CD14-positive monocyte (primary cell): ENCODE data around the gene LBHD2. TPM values are rescaled to one million over a fixed set of nuclear protein-coding genes. Genes with fewer than 3 reads are reported as not detected.

Experiments used
- DNase-seq, 3 donors: peaks; one replicate each; pipeline ENCODE4 v3.0.0-alpha.2; 2011 to 2022
- H2AFZ ChIP-seq: 2 replicates; pipeline ENCODE4 v1.6.0; 2012; ENCODE audit warnings: mild to moderate bottlenecking, low read depth, low read length, inconsistent platforms; ENCODE audit not compliant: insufficient read depth, poor library complexity, severe bottlenecking
- H3K27ac ChIP-seq, 2 donors: 1 replicate in 1 of 2; 2 replicates in 1 of 2; pipeline ENCODE4 v1.5.1; 2012 to 2013; ENCODE audit warnings: low read length in 2 of 2, control low read depth in 1 of 2, inconsistent platforms in 1 of 2, low read depth in 1 of 2, mild to moderate bottlenecking in 1 of 2
- H3K27me3 ChIP-seq, 2 donors: one replicate each; pipeline versions ENCODE4 v1.6.0 to v1.6.1; 2011 to 2013; ENCODE audit warnings: low read length in 2 of 2; ENCODE audit not compliant: control insufficient read depth in 2 of 2, insufficient read depth in 2 of 2
- H3K36me3 ChIP-seq, 2 donors: replicated peaks in 1 of 2; 1 replicate in 1 of 2; 2 replicates in 1 of 2; pipeline versions ENCODE4 v1.5.1 to v1.6.1; 2012 to 2013; ENCODE audit warnings: low read length in 2 of 2, control low read depth in 1 of 2, inconsistent platforms in 1 of 2, mild to moderate bottlenecking in 1 of 2; ENCODE audit not compliant: insufficient read depth in 2 of 2, control insufficient read depth in 1 of 2
- H3K4me1 ChIP-seq, 2 donors: 1 replicate in 1 of 2; 2 replicates in 1 of 2; pipeline versions ENCODE4 v1.5.1 to v1.6.1; 2012 to 2013; ENCODE audit warnings: low read length in 2 of 2, control low read depth in 1 of 2, inconsistent platforms in 1 of 2, mild to moderate bottlenecking in 1 of 2, moderate library complexity in 1 of 2; ENCODE audit not compliant: insufficient read depth in 2 of 2, control insufficient read depth in 1 of 2
- H3K4me2 ChIP-seq: replicated peaks from 2 replicates; pipeline ENCODE3; 2012; ENCODE audit warnings: low read length, moderate library complexity, mild to moderate bottlenecking; ENCODE audit not compliant: poor library complexity, severe bottlenecking; ENCODE audit errors: extremely low read depth
- H3K4me3 ChIP-seq, 3 experiments: fragments of 200-600 bp in 1 of 3; sonication (generic) in 1 of 3; replicated peaks in 1 of 3; 1 replicate in 2 of 3; 2 replicates in 1 of 3; pipeline ENCODE4 v1.5.1; 2011 to 2013; ENCODE audit warnings: low read length in 3 of 3, mild to moderate bottlenecking in 3 of 3, control low read depth in 2 of 3, low read depth in 2 of 3, inconsistent platforms in 1 of 3, moderate library complexity in 1 of 3
- H3K79me2 ChIP-seq: 2 replicates; pipeline ENCODE4 v1.6.0; 2012; ENCODE audit warnings: mild to moderate bottlenecking, control low read depth, inconsistent platforms, low read length, moderate library complexity; ENCODE audit not compliant: insufficient read depth
- H3K9ac ChIP-seq: 2 replicates; pipeline ENCODE4 v1.6.0; 2017; ENCODE audit warnings: low read length, mild to moderate bottlenecking; ENCODE audit not compliant: insufficient read depth, poor library complexity, severe bottlenecking
- H3K9me3 ChIP-seq, 2 donors: replicated peaks in 1 of 2; 1 replicate in 1 of 2; 2 replicates in 1 of 2; pipeline versions ENCODE4 v1.5.1 to v1.6.1; 2012 to 2013; ENCODE audit warnings: low read length in 2 of 2, control low read depth in 1 of 2; ENCODE audit not compliant: control insufficient read depth in 1 of 2, insufficient read depth in 1 of 2
- H4K20me1 ChIP-seq: 2 replicates; pipeline ENCODE4 v1.6.0; 2012; ENCODE audit warnings: mild to moderate bottlenecking, low read length, control low read depth, moderate library complexity; ENCODE audit not compliant: insufficient read depth
- H3K27ac Mint-ChIP-seq, 7 donors: one replicate each; pipeline ENCODE4 v1.8.0; 2020; ENCODE audit warnings: mild to moderate bottlenecking in 7 of 7, mixed read lengths in 7 of 7, moderate library complexity in 6 of 7, inconsistent platforms in 2 of 7
- H3K27me3 Mint-ChIP-seq, 3 donors: one replicate each; pipeline ENCODE4 v1.8.0; 2021 to 2022; ENCODE audit warnings: low read depth in 3 of 3, mild to moderate bottlenecking in 3 of 3, mixed read lengths in 3 of 3, moderate library complexity in 3 of 3, inconsistent platforms in 1 of 3
- H3K36me3 Mint-ChIP-seq, 2 donors: one replicate each; pipeline ENCODE4 v1.8.0; 2020; ENCODE audit warnings: mixed read lengths in 2 of 2, inconsistent platforms in 1 of 2, mild to moderate bottlenecking in 1 of 2
- H3K4me1 Mint-ChIP-seq: one replicate; pipeline ENCODE4 v1.8.0; 2020; ENCODE audit warnings: mild to moderate bottlenecking, mixed read lengths
- H3K4me3 Mint-ChIP-seq, 2 donors: one replicate each; pipeline ENCODE4 v1.8.0; 2020; ENCODE audit warnings: mild to moderate bottlenecking in 2 of 2, mixed read lengths in 2 of 2, moderate library complexity in 1 of 2
- H3K9me3 Mint-ChIP-seq, 7 donors: one replicate each; pipeline ENCODE4 v1.8.0; 2020 to 2022; ENCODE audit warnings: mixed read lengths in 7 of 7, mild to moderate bottlenecking in 6 of 7, moderate library complexity in 6 of 7, inconsistent platforms in 2 of 7
- CTCF ChIP-seq: fragments of 200-600 bp; IDR thresholded peaks from one replicate; pipeline ENCODE4 v1.8.0; 2022; ENCODE audit warnings: antibody characterized with exemption, mild to moderate bottlenecking
- WGBS: methylation state at CpG from one replicate; pipeline ENCODE4 v1.1.5; 2013; ENCODE audit warnings: missing lambda C conversion rate; ENCODE audit not compliant: insufficient coverage; 5-methylcytosine and 5-hydroxymethylcytosine counted together
- intact Hi-C, 2 donors: fragments of 100-400 bp; cut with micrococcal nuclease; formaldehyde crosslinking; loops; one replicate each; pipeline versions ENCODE4 v1.15.0 to v1.15.1; 2023
- polyA plus RNA-seq, 3 donors: library from polyadenylated mRNA; depleted of rRNA in 1 of 3; unstranded in 2 of 3; stranded (reverse) in 1 of 3; fragments of 300-500 nt in 2 of 3; fragments of >200 nt in 1 of 3; fragmentation: Illumina TruSeq in 2 of 3; gene quantifications; 1 replicate in 2 of 3; 2 replicates in 1 of 3; pipeline ENCODE4 v1.2.3, GENCODE V29; 2012 to 2021

Gene LBHD2
- polyA plus RNA-seq, 3 donors: not detected

- Mint-ChIP-seq H3K4me3 (peak overlapping the region; percentile 95 to 98), H3K27me3 (no peaks in the 10 kb centered on the region), H3K4me1 (peaks cover 64% of the 10 kb centered on the region), H3K36me3 (peaks cover 31 to 43% of the 10 kb centered on the region in 2 donors), H3K9me3 (peaks cover 0 to 2% (median 0%) of the 10 kb centered on the region in 7 donors), H3K27ac (peak overlapping the region; percentile 86 to 96 (median 91))
- peaks cover 69 to 90% of the 10 kb centered on the region in 2 donors for H3K4me1 ChIP-seq
- intact Hi-C loops: loop anchor here (1.0 to 2.0 kb wide), 2 partner anchors 19 kb away; no protein-coding TSS in a partner anchor
- H3K27me3 ChIP-seq: no peaks in the 10 kb centered on the region
- peak overlapping the region; percentile 99 for H3K27ac ChIP-seq
- peak overlapping the region; percentile 95 for H3K9ac ChIP-seq
- H3K4me2 ChIP-seq: peak overlapping the region; percentile 84
- H3K79me2 ChIP-seq: peaks cover 72% of the 10 kb centered on the region
- whole genome bisulfite sequencing: 9% methylated on average over 41 of the region's 48 CpGs
- TF ChIP-seq CTCF: peak; percentile 63
- H2AFZ ChIP-seq: no peak overlapping the region
- peaks cover 53% of the 10 kb centered on the region for H4K20me1 ChIP-seq
- H3K9me3 ChIP-seq: no peaks in the 10 kb centered on the region
- H3K4me3 ChIP-seq: peak overlapping the region; percentile 70 to 95 (median 95)
- peaks cover 33 to 38% of the 10 kb centered on the region in 2 donors for H3K36me3 ChIP-seq
- peak; percentile 55 to 84 (median 61) for DNase-seq
Observed at GRCh38 chr14:103123634-103124500, 39.9 kb downstream of the LBHD2 start.

- peak overlapping the region; percentile 95 to 98 for H3K4me3 Mint-ChIP-seq
- no peak for TF ChIP-seq CTCF
- Histone ChIP-seq H3K27ac (peak overlapping the region; percentile 99), H2AFZ (no peak overlapping the region), H3K4me2 (peak overlapping the region; percentile 84), H3K9me3 (no peaks in the 10 kb centered on the region), H3K4me1 (peaks cover 66 to 86% of the 10 kb centered on the region in 2 donors), H3K27me3 (no peaks in the 10 kb centered on the region), H3K36me3 (peaks cover 40 to 45% of the 10 kb centered on the region in 2 donors), H3K9ac (peak overlapping the region; percentile 95), H3K4me3 (peak overlapping the region; percentile 70 to 95 (median 95)), H4K20me1 (peaks cover 60% of the 10 kb centered on the region), H3K79me2 (peaks cover 78% of the 10 kb centered on the region)
- intact Hi-C loops: loop anchor here in 1 of 2 donors (1.0 kb wide), 1 partner anchor 19 kb away; no protein-coding TSS in a partner anchor
- H3K9me3 Mint-ChIP-seq: peaks cover 0 to 2% (median 0%) of the 10 kb centered on the region in 7 donors
- H3K27ac Mint-ChIP-seq: peak overlapping the region; percentile 86 to 96 (median 91)
- peaks cover 37 to 50% of the 10 kb centered on the region in 2 donors for H3K36me3 Mint-ChIP-seq
- no peak for DNase-seq
- H3K4me1 Mint-ChIP-seq: peaks cover 59% of the 10 kb centered on the region
- WGBS: 86% methylated on average over 5 of the region's 5 CpGs
- no peaks in the 10 kb centered on the region for H3K27me3 Mint-ChIP-seq
Observed at GRCh38 chr14:103124501-103125001, 40.5 kb downstream of the LBHD2 start.
